K562 (cell line): ENCODE data around the gene ZDHHC1. TPM values are rescaled to one million over a fixed set of nuclear protein-coding genes. Genes with fewer than 3 reads are reported as not detected.

ENCODE experiments used
- ATAC-seq: fragments of 200-7000 bp; cut with Tn5 transposase; 3 replicates; pipeline ENCODE4 v1.9.1; 2020; ENCODE audit warnings: moderate library complexity
- BruUV-seq: library from RNA; stranded (reverse); fragments of 400-500 nt; replicated peaks from 2 replicates; lab custom pipeline; 2021; lab: Mats Ljungman, UMichigan
- CTCF ChIA-PET: fragments of 300-600 bp; formaldehyde crosslinking; extraction: SDS; loops from one replicate; lab custom pipeline; 2021; ENCODE audit warnings: low intra/inter-chr PET ratio; lab: Yijun Ruan, JAX
- POLR2A ChIA-PET: fragments of 300-600, 350-650 bp; sonication (Branson Sonifier 250); formaldehyde crosslinking; extraction: SDS; loops from one replicate; lab custom pipeline; 2021; ENCODE audit warnings: antibody characterized with exemption, inconsistent platforms; lab: Yijun Ruan, JAX
- DNase-seq, 4 experiments: peaks; one replicate each; pipeline versions ENCODE4 v3.0.0 to v3.0.0-alpha.2; 2011 to 2018; ENCODE audit warnings: low spot score in 3 of 4, mixed read lengths in 3 of 4; ENCODE audit errors: extremely low read depth in 1 of 4
- FAIRE-seq: peaks from 2 replicates; lab custom pipeline; 2011; peaks lifted over from hg19 to GRCh38; lab: Jason Lieb, UNC
- H2AFZ ChIP-seq: 2 replicates; pipeline ENCODE4 v1.6.0; 2011; ENCODE audit warnings: low read depth, low read length, control low read depth, inconsistent platforms
- H3K27ac ChIP-seq: fragments of 200-600 bp; 3 replicates; pipeline ENCODE4 v1.8.0; 2011; ENCODE audit warnings: low read depth, mild to moderate bottlenecking, control low read depth, inconsistent platforms, low read length, moderate library complexity, mixed read lengths; ENCODE audit errors: extremely low read depth
- H3K27me3 ChIP-seq, 2 experiments: fragments of 300-600 bp in 1 of 2; 2 replicates in 1 of 2; 3 replicates in 1 of 2; pipeline versions ENCODE4 v1.6.0 to v1.8.0; 2011; ENCODE audit warnings: inconsistent platforms in 2 of 2, low read length in 2 of 2, mild to moderate bottlenecking in 1 of 2, mixed read lengths in 1 of 2, moderate library complexity in 1 of 2; ENCODE audit not compliant: control insufficient read depth in 2 of 2, insufficient read depth in 2 of 2
- H3K36me3 ChIP-seq: fragments of 300-600 bp; 3 replicates; pipeline ENCODE4 v1.8.0; 2011; ENCODE audit warnings: mild to moderate bottlenecking, low read length, inconsistent platforms; ENCODE audit not compliant: control insufficient read depth, insufficient read depth
- H3K4me1 ChIP-seq, 2 experiments: fragments of 200-600 bp in 1 of 2; replicated peaks in 1 of 2; 2 replicates in 1 of 2; 3 replicates in 1 of 2; pipeline versions ENCODE4 v1.5.1 to v1.8.0; 2011; ENCODE audit warnings: inconsistent platforms in 2 of 2, low read length in 2 of 2, mild to moderate bottlenecking in 1 of 2, mixed read lengths in 1 of 2, moderate library complexity in 1 of 2; ENCODE audit not compliant: control insufficient read depth in 2 of 2, insufficient read depth in 2 of 2
- H3K4me2 ChIP-seq: 2 replicates; pipeline ENCODE4 v1.6.1; 2011; ENCODE audit warnings: low read length, control low read depth, inconsistent platforms, mixed read lengths; ENCODE audit not compliant: insufficient read depth
- H3K4me3 ChIP-seq: fragments of 200-600 bp; sonication (generic), shearing (Covaris generic); 2 replicates; pipeline ENCODE4 v1.5.1; 2016; ENCODE audit warnings: control low read depth, inconsistent platforms
- H3K79me2 ChIP-seq: fragments of 200-600 bp; 3 replicates; pipeline ENCODE4 v1.8.0; 2011; ENCODE audit warnings: low read length, inconsistent platforms; ENCODE audit not compliant: control insufficient read depth, insufficient read depth
- H3K9ac ChIP-seq, 2 experiments: 2 replicates each; pipeline versions ENCODE4 v1.6.0 to v1.6.1; 2011; ENCODE audit warnings: low read depth in 2 of 2, low read length in 2 of 2, control low read depth in 1 of 2, inconsistent platforms in 1 of 2, mild to moderate bottlenecking in 1 of 2, mixed read lengths in 1 of 2; ENCODE audit not compliant: insufficient read depth in 1 of 2
- H3K9me1 ChIP-seq: one replicate; pipeline ENCODE4 v1.6.0; 2011; ENCODE audit warnings: inconsistent platforms, mild to moderate bottlenecking, low read length, moderate library complexity; ENCODE audit not compliant: control insufficient read depth, insufficient read depth
- H3K9me3 ChIP-seq: replicated peaks from 2 replicates; pipeline ENCODE4 v1.5.1; 2011; ENCODE audit warnings: low read depth, low read length, inconsistent platforms; ENCODE audit not compliant: control insufficient read depth, insufficient read depth
- H4K20me1 ChIP-seq: replicated peaks from 2 replicates; pipeline ENCODE4 v1.6.1; 2011; ENCODE audit warnings: low read length, inconsistent platforms, mixed read lengths; ENCODE audit not compliant: control insufficient read depth, insufficient read depth
- SREBF1 ChIP-seq: fragments of 150-350 bp; IDR thresholded peaks from 2 replicates; pipeline ENCODE4 v1.6.1; 2014; ENCODE audit warnings: antibody characterized with exemption, low read depth, low read length, borderline replicate concordance
- WGBS: fragments of 100-300 bp; shearing (Covaris generic); methylation state at CpG from one replicate; pipeline ENCODE4 v1.1.6; 2016; ENCODE audit warnings: low coverage, mixed read lengths; ENCODE audit not compliant: insufficient coverage; ENCODE audit errors: missing lambda C conversion rate; 5-methylcytosine and 5-hydroxymethylcytosine counted together
- in situ Hi-C: fragments of 300-500 bp; cut with MboI; formaldehyde crosslinking; loops from 4 replicates; pipeline ENCODE4 v1.15.0; 2018; ENCODE audit warnings: inconsistent platforms, mixed read lengths
- intact Hi-C: fragments of 100-400 bp; cut with micrococcal nuclease; formaldehyde crosslinking; loops from 2 replicates; pipeline ENCODE4 v1.14.2; 2022
- polyA plus RNA-seq, 8 experiments: library from polyadenylated mRNA; depleted of rRNA in 4 of 8; stranded (reverse) in 5 of 8; unstranded in 3 of 8; fragments of >200 nt; fragmentation: Nextera tagmentation in 2 of 8; fragmentation: Illumina TruSeq in 1 of 8; extraction: Ambion mirVana in 2 of 8; extraction: Trizol in 1 of 8; gene quantifications; 2 replicates each; pipeline versions ENCODE4 v1.2.1 to v1.2.3, GENCODE V29; 2011 to 2014; ENCODE audit warnings: inconsistent platforms in 1 of 8, missing spikeins in 1 of 8
- total RNA-seq, 7 experiments: library from RNA; depleted of rRNA in 6 of 7; stranded (reverse); fragments of >200 nt in 6 of 7; fragmentation: Illumina TruSeq in 2 of 7; extraction: Trizol in 2 of 7; gene quantifications; 2 replicates each; pipeline versions ENCODE4 v1.2.1 to v1.2.3, GENCODE V29; 2011 to 2021; ENCODE audit warnings: low replicate concordance in 1 of 7
- TF ChIP-seq, protein P1 (sequence below), 3 experiments: fragments of 200-800 bp in 1 of 3; sonication (Bioruptor generic) in 1 of 3; sonication (generic) in 1 of 3; formaldehyde crosslinking in 1 of 3; IDR thresholded peaks; 2 replicates each; pipeline versions ENCODE4 v1.6.1 to v1.8.0; 2016 to 2022; ENCODE audit warnings: mild to moderate bottlenecking in 2 of 3, missing compliant biosample characterization in 2 of 3, missing genetic modification characterization in 2 of 3, missing genetic modification reagents in 1 of 3
- TF ChIP-seq, protein P2 (sequence below): sonication (generic); formaldehyde crosslinking; IDR thresholded peaks from 2 replicates; pipeline ENCODE4 v1.8.0; 2022; ENCODE audit warnings: missing genetic modification reagents, mild to moderate bottlenecking, borderline replicate concordance

The ZDHHC1 gene
- total and polyA plus RNA-seq, 9 of the 15 experiments (the other 6 are each of a cell fraction or from before 2014, with no cell fraction given) = 0.06 to 0.77 (median 0.25) TPM; not detected in 4

DNA sequence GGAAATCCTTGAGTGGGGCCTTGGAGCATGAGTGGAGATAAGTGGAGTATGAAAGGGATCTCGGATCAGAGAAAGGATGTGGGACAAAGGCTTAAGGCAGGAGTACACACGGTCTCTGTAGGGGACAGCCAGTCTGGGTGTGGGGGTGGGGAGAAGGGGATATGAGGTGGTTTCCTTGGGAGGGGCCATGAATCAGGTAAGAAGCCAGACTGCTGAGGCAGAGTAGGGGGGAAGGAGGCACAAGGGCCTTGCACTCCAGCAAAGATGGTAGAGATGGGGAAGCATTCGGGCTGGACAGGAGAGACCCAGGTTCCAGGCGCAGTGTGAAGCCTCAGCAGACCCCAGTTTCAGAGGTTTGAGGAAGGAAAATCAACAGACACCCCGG is 16.2 kb upstream of the ZDHHC1 start:
- DNase-seq = no peak
- Histone ChIP-seq H2AFZ (no peak overlapping the region), H3K9me3 (no peaks in the 10 kb centered on the region), H3K27me3 (no peaks in the 10 kb centered on the region)
- no peak for TF ChIP-seq SREBF1
- TF ChIP-seq, protein P1, sequence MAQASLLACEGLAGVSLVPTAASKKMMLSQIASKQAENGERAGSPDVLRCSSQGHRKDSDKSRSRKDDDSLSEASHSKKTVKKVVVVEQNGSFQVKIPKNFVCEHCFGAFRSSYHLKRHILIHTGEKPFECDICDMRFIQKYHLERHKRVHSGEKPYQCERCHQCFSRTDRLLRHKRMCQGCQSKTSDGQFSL (CRISPR knock-in tag; IDR thresholded peaks at IDR 0.05) = 0 out of 2 replicates have a peak, but pooled peaks have one; percentile 5
- TF ChIP-seq, protein P1 (tag; IDR thresholded peaks at IDR 0.05) = no peak
- TF ChIP-seq, protein P2, sequence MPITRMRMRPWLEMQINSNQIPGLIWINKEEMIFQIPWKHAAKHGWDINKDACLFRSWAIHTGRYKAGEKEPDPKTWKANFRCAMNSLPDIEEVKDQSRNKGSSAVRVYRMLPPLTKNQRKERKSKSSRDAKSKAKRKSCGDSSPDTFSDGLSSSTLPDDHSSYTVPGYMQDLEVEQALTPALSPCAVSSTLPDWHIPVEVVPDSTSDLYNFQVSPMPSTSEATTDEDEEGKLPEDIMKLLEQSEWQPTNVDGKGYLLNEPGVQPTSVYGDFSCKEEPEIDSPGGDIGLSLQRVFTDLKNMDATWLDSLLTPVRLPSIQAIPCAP (CRISPR knock-in tag) = no peak
- TF ChIP-seq, all 486 proteins: peak for 1
- 62% methylated on average over 5 of the region's 5 CpGs for WGBS
- CTCF ChIA-PET = no interaction called here
- H3K9me1 ChIP-seq = peaks cover 3% of the 10 kb centered on the region
- H3K9ac ChIP-seq = 0 out of 4 replicates have a peak overlapping the region, but pooled peaks of 1 of the 2 experiments have one; percentile 68
- in situ Hi-C loops (no loop called here), intact Hi-C loops (no loop called here)
- no peaks in the 10 kb centered on the region for H3K79me2 ChIP-seq
- H3K4me1 ChIP-seq = peaks cover 6 to 39% of the 10 kb centered on the region in 2 experiments; a peak in 3 of 5 replicates
- no peak overlapping the region for H3K4me3 ChIP-seq
- BruUV-seq = no TSS peak
- FAIRE-seq (peak; percentile 15), ATAC-seq (no peak)
- POLR2A ChIA-PET = no interaction called here
- H3K36me3 ChIP-seq = peaks cover 6% of the 10 kb centered on the region; the same call in 1 of the 3 replicates
- no peak overlapping the region for H3K4me2 ChIP-seq
- H4K20me1 ChIP-seq = peaks cover 13% of the 10 kb centered on the region; the same call in 1 of the 2 replicates
- H3K27ac ChIP-seq = no peak overlapping the region
